ENCODE results near the gene PNPLA7.

GRCh38 chr9:137416006-137416562, 134.1 kb downstream of the PNPLA7 start:
- TF ChIP-seq, protein P1, sequence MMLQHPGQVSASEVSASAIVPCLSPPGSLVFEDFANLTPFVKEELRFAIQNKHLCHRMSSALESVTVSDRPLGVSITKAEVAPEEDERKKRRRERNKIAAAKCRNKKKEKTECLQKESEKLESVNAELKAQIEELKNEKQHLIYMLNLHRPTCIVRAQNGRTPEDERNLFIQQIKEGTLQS (IDR thresholded peaks at IDR 0.05), result no peak
- TF ChIP-seq EZH2 (IDR thresholded peaks at IDR 0.05) (no peak), RAD21 (IDR thresholded peaks at IDR 0.05; ENCODE audit: low read depth) (no peak), ZNF274 (IDR thresholded peaks at IDR 0.05; ENCODE audit: low read depth, low read length) (no peak), TCF7L2 (IDR thresholded peaks at IDR 0.05; ENCODE audit: borderline replicate concordance, extremely low read depth, insufficient read depth, insufficient read length) (no peak), CTCF (IDR thresholded peaks at IDR 0.05 in 2 of 3, conservative IDR thresholded peaks at IDR 0.05 in 1 of 3; ENCODE audit: borderline replicate concordance in 1 of 3, insufficient read depth in 1 of 3, low read depth in 2 of 3, low read length in 2 of 3) (no peak), POLR2A (IDR thresholded peaks at IDR 0.05; ENCODE audit: borderline replicate concordance, extremely low read depth, insufficient read depth, insufficient read length) (no peak), ZBTB33 (IDR thresholded peaks at IDR 0.05; ENCODE audit: extremely low read depth, insufficient replicate concordance, low read length) (no peak), YY1 (IDR thresholded peaks at IDR 0.05; ENCODE audit: extremely low read depth, insufficient replicate concordance, low read depth, low read length) (no peak)
